WTC11 (cell line): ENCODE data around the gene PCDHGB5. TPM values are rescaled to one million over a fixed set of nuclear protein-coding genes. Genes with fewer than 3 reads are reported as not detected.
A peak's percentile ranks its signal among the peaks of the same experiment; 100 is the strongest.

ENCODE experiments used
- ATAC-seq: fragments of 200-7000 bp; cut with Tn5 transposase; 2 replicates; pipeline ENCODE4 v1.10.0; 2021; ENCODE audit warnings: mild to moderate bottlenecking, moderate library complexity
- CTCF ChIA-PET: fragments of 300-600 bp; sonication (Branson Sonifier 250); formaldehyde crosslinking; loops from one replicate; lab custom pipeline; 2021; ENCODE audit warnings: antibody characterized with exemption; lab: Charles Lee
- POLR2A ChIA-PET: fragments of 350-600 bp; sonication (Branson Sonifier 250); formaldehyde crosslinking; loops from one replicate; lab custom pipeline; 2021; ENCODE audit warnings: antibody characterized with exemption; lab: Charles Lee
- DNase-seq: peaks from one replicate; pipeline ENCODE4 v3.0.0; 2021; ENCODE audit warnings: low spot score
- H3K27ac Mint-ChIP-seq: 2 replicates; pipeline ENCODE4 v1.8.0; 2021; ENCODE audit warnings: mixed read lengths
- H3K27me3 Mint-ChIP-seq: 2 replicates; pipeline ENCODE4 v1.8.0; 2021; ENCODE audit warnings: low read depth, mild to moderate bottlenecking, moderate library complexity, mixed read lengths
- H3K36me3 Mint-ChIP-seq: 2 replicates; pipeline ENCODE4 v1.8.0; 2021; ENCODE audit warnings: mixed read lengths
- H3K4me1 Mint-ChIP-seq: 2 replicates; pipeline ENCODE4 v1.8.0; 2022; ENCODE audit warnings: mixed read lengths
- H3K4me3 Mint-ChIP-seq: 2 replicates; pipeline ENCODE4 v1.8.0; 2021; ENCODE audit warnings: mild to moderate bottlenecking, moderate library complexity, mixed read lengths
- H3K9me3 Mint-ChIP-seq: 2 replicates; pipeline ENCODE4 v1.8.0; 2021; ENCODE audit warnings: mixed read lengths
- CBFB ChIP-seq: sonication (generic); formaldehyde crosslinking; IDR thresholded peaks from 2 replicates; pipeline ENCODE4 v1.8.1; 2022; ENCODE audit warnings: mild to moderate bottlenecking, low read depth, missing genetic modification reagents
- CREB1 ChIP-seq: sonication (generic); formaldehyde crosslinking; IDR thresholded peaks from 2 replicates; pipeline ENCODE4 v1.8.0; 2023; ENCODE audit warnings: mild to moderate bottlenecking, missing genetic modification reagents
- E2F1 ChIP-seq: sonication (generic); formaldehyde crosslinking; IDR thresholded peaks from 2 replicates; pipeline ENCODE4 v1.8.0; 2022; ENCODE audit warnings: mild to moderate bottlenecking, missing genetic modification reagents
- HMGXB4 ChIP-seq: sonication (generic); formaldehyde crosslinking; IDR thresholded peaks from 2 replicates; pipeline ENCODE4 v1.8.1; 2023; ENCODE audit warnings: mild to moderate bottlenecking, moderate library complexity, missing genetic modification reagents
- JAZF1 ChIP-seq: fragments of 250-450 bp; sonication (Bioruptor Pico); IDR thresholded peaks from 2 replicates; pipeline ENCODE4 v1.9.0; 2021; ENCODE audit warnings: moderate library complexity, mild to moderate bottlenecking, inconsistent platforms
- MAX ChIP-seq: sonication (generic); formaldehyde crosslinking; IDR thresholded peaks from 2 replicates; pipeline ENCODE4 v1.8.0; 2022; ENCODE audit warnings: mild to moderate bottlenecking, missing genetic modification reagents
- NR1H2 ChIP-seq: sonication (generic); formaldehyde crosslinking; IDR thresholded peaks from 2 replicates; pipeline ENCODE4 v1.9.0; 2021; ENCODE audit warnings: mild to moderate bottlenecking, moderate library complexity, missing genetic modification reagents
- NR2C2 ChIP-seq: sonication (generic); formaldehyde crosslinking; IDR thresholded peaks from 2 replicates; pipeline ENCODE4 v1.8.0; 2022; ENCODE audit warnings: mild to moderate bottlenecking, missing genetic modification reagents
- PRRX2 ChIP-seq: fragments of 250-450 bp; sonication (Bioruptor Pico); IDR thresholded peaks from 2 replicates; pipeline ENCODE4 v1.8.0; 2021; ENCODE audit warnings: mild to moderate bottlenecking
- SMAD3 ChIP-seq: sonication (generic); formaldehyde crosslinking; IDR thresholded peaks from 2 replicates; pipeline ENCODE4 v1.8.0; 2022; ENCODE audit warnings: missing genetic modification reagents, mild to moderate bottlenecking, borderline replicate concordance
- TCF7 ChIP-seq: sonication (generic); formaldehyde crosslinking; IDR thresholded peaks from 2 replicates; pipeline ENCODE4 v1.8.0; 2022; ENCODE audit warnings: mild to moderate bottlenecking, low read depth, missing genetic modification reagents, moderate library complexity
- TEAD1 ChIP-seq: sonication (generic); formaldehyde crosslinking; IDR thresholded peaks from 2 replicates; pipeline ENCODE4 v1.8.0; 2022; ENCODE audit warnings: mild to moderate bottlenecking, missing genetic modification reagents
- ZBTB21 ChIP-seq: sonication (generic); formaldehyde crosslinking; IDR thresholded peaks from 2 replicates; pipeline ENCODE4 v1.8.1; 2023; ENCODE audit warnings: mild to moderate bottlenecking, missing genetic modification reagents, borderline replicate concordance
- ZNF121 ChIP-seq: sonication (generic); formaldehyde crosslinking; IDR thresholded peaks from 2 replicates; pipeline ENCODE4 v1.8.0; 2023; ENCODE audit warnings: missing genetic modification reagents
- ZNF138 ChIP-seq: sonication (generic); formaldehyde crosslinking; conservative IDR thresholded peaks from 2 replicates; pipeline ENCODE4 v1.8.1; 2022; ENCODE audit warnings: mild to moderate bottlenecking, moderate library complexity, missing genetic modification reagents
- ZNF671 ChIP-seq: fragments of 250-450 bp; sonication (Bioruptor Pico); IDR thresholded peaks from 2 replicates; pipeline ENCODE4 v1.8.0; 2021; ENCODE audit warnings: mild to moderate bottlenecking
- ZSCAN18 ChIP-seq: fragments of 250-450 bp; sonication (Bioruptor Pico); IDR thresholded peaks from 2 replicates; pipeline ENCODE4 v2.1.2; 2022; ENCODE audit warnings: mild to moderate bottlenecking, moderate library complexity
- total RNA-seq: library from RNA; stranded (reverse); gene quantifications from 3 replicates; pipeline ENCODE4 v1.2.3, GENCODE V29; 2021
- TF ChIP-seq, protein P1 (sequence below): fragments of 250-450 bp; sonication (Bioruptor Pico); conservative IDR thresholded peaks from 2 replicates; pipeline ENCODE4 v1.9.0; 2021; ENCODE audit warnings: mild to moderate bottlenecking
- TF ChIP-seq, protein P2 (sequence below): fragments of 250-450 bp; sonication (Bioruptor Pico); IDR thresholded peaks from 2 replicates; pipeline ENCODE4 v1.9.0; 2021; ENCODE audit warnings: moderate library complexity, mild to moderate bottlenecking, inconsistent platforms, borderline replicate concordance
- TF ChIP-seq, protein P3 (sequence below): fragments of 250-450 bp; sonication (Bioruptor Pico); IDR thresholded peaks from 2 replicates; pipeline ENCODE4 v1.8.0; 2021; ENCODE audit warnings: mild to moderate bottlenecking
- TF ChIP-seq, protein P4 (sequence below): sonication (generic); formaldehyde crosslinking; conservative IDR thresholded peaks from 2 replicates; pipeline ENCODE4 v1.8.1; 2023; ENCODE audit warnings: mild to moderate bottlenecking, low read depth, missing genetic modification reagents, moderate library complexity
- TF ChIP-seq, protein P5 (sequence below): sonication (generic); formaldehyde crosslinking; IDR thresholded peaks from 2 replicates; pipeline ENCODE4 v1.8.1; 2022; ENCODE audit warnings: mild to moderate bottlenecking, missing genetic modification reagents, moderate library complexity, borderline replicate concordance

Gene PCDHGB5
- total RNA-seq, 1 experiment from 2014 or later = 9.7 TPM

DNA sequence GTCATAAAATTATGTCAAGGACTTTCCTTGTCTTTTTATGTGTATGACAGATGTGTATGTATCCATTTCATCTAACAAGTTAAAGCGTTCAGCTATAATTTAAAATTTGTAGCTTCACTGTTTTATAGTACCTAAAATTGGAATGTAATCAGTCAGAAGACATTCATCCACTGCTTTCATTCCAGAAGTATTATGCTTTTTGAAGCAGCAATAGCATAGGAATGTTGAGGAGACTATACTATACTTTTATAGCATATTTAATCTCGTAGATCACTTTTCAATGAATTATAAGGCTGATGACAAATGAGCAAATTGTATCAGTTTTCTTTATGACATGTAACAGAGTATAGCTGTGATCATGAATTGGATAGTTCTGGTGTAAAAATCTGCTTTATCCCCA, 39.5 kb downstream of the PCDHGB5 start:
- DNase-seq (no peak), ATAC-seq (no peak)
- Mint-ChIP-seq H3K27ac (no peak overlapping the region), H3K36me3 (peaks cover 34% of the 10 kb centered on the region), H3K27me3 (no peaks in the 10 kb centered on the region), H3K4me1 (peaks cover 10% of the 10 kb centered on the region), H3K9me3 (peaks cover 33% of the 10 kb centered on the region), H3K4me3 (no peak overlapping the region)
- no peak for TF ChIP-seq JAZF1 (CRISPR knock-in tag)
- TF ChIP-seq, protein P1, sequence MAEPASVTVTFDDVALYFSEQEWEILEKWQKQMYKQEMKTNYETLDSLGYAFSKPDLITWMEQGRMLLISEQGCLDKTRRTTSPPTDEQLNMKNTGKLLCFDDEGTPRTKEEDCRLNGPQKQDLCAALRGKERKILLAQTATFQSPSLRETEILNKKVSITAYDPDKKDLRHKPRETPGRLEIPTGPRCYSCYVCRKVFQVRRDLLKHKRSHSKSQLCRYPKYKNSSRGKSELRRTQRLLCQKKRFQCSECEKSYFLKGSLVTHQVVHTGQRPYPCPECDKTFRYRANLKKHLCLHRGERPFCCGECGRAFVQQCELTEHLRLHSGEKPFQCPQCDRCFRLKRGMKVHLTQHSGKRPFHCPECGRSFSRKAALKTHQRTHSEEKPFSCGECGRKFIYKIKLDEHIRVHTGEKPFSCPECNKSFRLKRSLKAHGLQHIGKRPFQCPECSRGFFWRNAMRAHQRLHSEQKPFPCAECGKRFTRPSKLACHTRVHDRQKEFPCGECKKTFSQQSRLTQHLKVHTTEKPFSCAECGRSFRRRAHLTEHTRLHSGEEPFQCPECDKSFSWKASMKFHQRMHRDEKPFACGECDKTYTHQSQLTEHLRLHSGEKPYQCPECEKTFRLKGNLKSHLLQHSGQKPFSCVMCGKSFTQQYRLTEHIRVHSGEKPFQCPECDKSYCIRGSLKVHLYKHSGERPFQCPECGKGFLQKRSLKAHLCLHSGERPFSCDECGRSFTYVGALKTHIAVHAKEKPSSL (CRISPR knock-in tag) = no peak
- no peak for TF ChIP-seq CBFB (CRISPR knock-in tag)
- no peak for TF ChIP-seq CREB1 (CRISPR knock-in tag)
- TF ChIP-seq HMGXB4 = no peak
- TF ChIP-seq ZSCAN18 (CRISPR knock-in tag) = no peak
- TF ChIP-seq SMAD3 (CRISPR knock-in tag) = no peak
- TF ChIP-seq ZNF121 (CRISPR knock-in tag) = no peak
- TF ChIP-seq ZBTB21 (CRISPR knock-in tag) = no peak
- no peak for TF ChIP-seq TCF7 (CRISPR knock-in tag)
- TF ChIP-seq, protein P2, sequence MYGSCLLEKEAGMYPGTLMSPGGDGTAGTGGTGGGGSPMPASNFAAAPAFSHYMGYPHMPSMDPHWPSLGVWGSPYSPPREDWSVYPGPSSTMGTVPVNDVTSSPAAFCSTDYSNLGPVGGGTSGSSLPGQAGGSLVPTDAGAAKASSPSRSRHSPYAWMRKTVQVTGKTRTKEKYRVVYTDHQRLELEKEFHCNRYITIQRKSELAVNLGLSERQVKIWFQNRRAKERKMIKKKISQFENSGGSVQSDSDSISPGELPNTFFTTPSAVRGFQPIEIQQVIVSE = no peak
- POLR2A ChIA-PET = no interaction called here
- CTCF ChIA-PET = no interaction called here

DNA sequence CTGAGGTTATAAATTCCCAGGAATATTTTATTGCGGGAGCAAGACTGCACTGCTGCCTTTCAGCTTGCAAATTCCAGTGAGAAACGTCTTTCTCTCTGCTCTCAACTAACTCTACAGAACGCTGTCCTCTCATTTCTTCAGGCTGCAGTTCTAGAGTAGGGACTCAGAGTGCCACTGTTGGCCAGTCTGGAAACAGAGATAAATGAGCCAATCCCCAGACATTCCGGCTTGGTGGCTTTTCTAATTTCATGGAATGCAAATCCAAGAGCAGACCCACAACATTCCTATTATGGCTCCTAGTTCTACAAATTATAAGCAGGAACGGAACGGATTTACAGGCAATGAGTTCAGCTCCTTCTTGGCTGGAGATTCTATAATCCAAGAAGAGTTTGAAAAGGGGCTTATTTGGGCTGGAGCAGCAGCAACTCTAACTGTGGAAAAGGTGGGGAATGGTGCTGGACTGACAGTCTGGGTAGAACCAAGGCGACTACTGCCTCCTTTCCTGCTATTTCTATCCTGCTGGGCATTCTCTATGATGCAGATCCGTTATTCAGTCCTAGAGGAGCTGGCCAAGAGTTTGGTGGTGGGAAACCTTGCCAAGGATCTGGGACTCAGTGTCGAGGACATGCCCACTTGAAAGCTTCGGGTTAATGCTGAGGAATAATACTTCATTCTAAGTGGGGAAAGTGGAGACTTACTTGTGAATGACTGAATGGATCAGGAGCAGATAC, 41.8 kb downstream of the PCDHGB5 start:
- ChIA-PET CTCF (interaction anchor here (0.6 to 2.5 kb wide), 11 partner anchors 9 to 1121 kb away, joined by 3 to 15 read pairs (median 4); partner anchors contain the start of genes PCDHGA10, PCDHGA12, PCDHGB7 and PCDHGC3), POLR2A (no interaction called here)
- no peaks in the 10 kb centered on the region for H3K27me3 Mint-ChIP-seq
- peaks cover 10% of the 10 kb centered on the region for H3K4me1 Mint-ChIP-seq
- no peak overlapping the region; the same call in 1 of the 2 replicates for H3K27ac Mint-ChIP-seq
- DNase-seq (no peak), ATAC-seq (peak; percentile 76)
- peaks cover 19% of the 10 kb centered on the region for H3K9me3 Mint-ChIP-seq
- H3K4me3 Mint-ChIP-seq = no peak overlapping the region
- peaks cover 15% of the 10 kb centered on the region; the same call in 1 of the 2 replicates for H3K36me3 Mint-ChIP-seq
- TF ChIP-seq, protein P3, sequence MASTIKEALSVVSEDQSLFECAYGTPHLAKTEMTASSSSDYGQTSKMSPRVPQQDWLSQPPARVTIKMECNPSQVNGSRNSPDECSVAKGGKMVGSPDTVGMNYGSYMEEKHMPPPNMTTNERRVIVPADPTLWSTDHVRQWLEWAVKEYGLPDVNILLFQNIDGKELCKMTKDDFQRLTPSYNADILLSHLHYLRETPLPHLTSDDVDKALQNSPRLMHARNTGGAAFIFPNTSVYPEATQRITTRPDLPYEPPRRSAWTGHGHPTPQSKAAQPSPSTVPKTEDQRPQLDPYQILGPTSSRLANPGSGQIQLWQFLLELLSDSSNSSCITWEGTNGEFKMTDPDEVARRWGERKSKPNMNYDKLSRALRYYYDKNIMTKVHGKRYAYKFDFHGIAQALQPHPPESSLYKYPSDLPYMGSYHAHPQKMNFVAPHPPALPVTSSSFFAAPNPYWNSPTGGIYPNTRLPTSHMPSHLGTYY (CRISPR knock-in tag) = no peak
- TF ChIP-seq TEAD1 (CRISPR knock-in tag) = no peak
- no peak for TF ChIP-seq NR2C2 (CRISPR knock-in tag)
- no peak for TF ChIP-seq MAX (CRISPR knock-in tag)
- TF ChIP-seq E2F1 = no peak
- TF ChIP-seq PRRX2 (CRISPR knock-in tag) = no peak
- no peak for TF ChIP-seq NR1H2 (CRISPR knock-in tag)
- no peak for TF ChIP-seq ZNF671 (CRISPR knock-in tag)
- TF ChIP-seq CBFB (CRISPR knock-in tag) = no peak
- TF ChIP-seq, protein P4, sequence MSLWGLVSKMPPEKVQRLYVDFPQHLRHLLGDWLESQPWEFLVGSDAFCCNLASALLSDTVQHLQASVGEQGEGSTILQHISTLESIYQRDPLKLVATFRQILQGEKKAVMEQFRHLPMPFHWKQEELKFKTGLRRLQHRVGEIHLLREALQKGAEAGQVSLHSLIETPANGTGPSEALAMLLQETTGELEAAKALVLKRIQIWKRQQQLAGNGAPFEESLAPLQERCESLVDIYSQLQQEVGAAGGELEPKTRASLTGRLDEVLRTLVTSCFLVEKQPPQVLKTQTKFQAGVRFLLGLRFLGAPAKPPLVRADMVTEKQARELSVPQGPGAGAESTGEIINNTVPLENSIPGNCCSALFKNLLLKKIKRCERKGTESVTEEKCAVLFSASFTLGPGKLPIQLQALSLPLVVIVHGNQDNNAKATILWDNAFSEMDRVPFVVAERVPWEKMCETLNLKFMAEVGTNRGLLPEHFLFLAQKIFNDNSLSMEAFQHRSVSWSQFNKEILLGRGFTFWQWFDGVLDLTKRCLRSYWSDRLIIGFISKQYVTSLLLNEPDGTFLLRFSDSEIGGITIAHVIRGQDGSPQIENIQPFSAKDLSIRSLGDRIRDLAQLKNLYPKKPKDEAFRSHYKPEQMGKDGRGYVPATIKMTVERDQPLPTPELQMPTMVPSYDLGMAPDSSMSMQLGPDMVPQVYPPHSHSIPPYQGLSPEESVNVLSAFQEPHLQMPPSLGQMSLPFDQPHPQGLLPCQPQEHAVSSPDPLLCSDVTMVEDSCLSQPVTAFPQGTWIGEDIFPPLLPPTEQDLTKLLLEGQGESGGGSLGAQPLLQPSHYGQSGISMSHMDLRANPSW (CRISPR knock-in tag) = no peak
- TF ChIP-seq ZNF138 = no peak
- TF ChIP-seq, protein P5, sequence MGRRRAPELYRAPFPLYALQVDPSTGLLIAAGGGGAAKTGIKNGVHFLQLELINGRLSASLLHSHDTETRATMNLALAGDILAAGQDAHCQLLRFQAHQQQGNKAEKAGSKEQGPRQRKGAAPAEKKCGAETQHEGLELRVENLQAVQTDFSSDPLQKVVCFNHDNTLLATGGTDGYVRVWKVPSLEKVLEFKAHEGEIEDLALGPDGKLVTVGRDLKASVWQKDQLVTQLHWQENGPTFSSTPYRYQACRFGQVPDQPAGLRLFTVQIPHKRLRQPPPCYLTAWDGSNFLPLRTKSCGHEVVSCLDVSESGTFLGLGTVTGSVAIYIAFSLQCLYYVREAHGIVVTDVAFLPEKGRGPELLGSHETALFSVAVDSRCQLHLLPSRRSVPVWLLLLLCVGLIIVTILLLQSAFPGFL (CRISPR knock-in tag) = no peak
